Nephron (organoid): Measurements from ENCODE around the gene PGF.

Experiments
- H3K27ac Mint-ChIP-seq, 3 experiments: 2 replicates each; pipeline ENCODE4 v1.8.0; 2020; ENCODE audit warnings: mixed read lengths in 3 of 3, mild to moderate bottlenecking in 2 of 3, moderate library complexity in 1 of 3
- H3K27me3 Mint-ChIP-seq: 2 replicates; pipeline ENCODE4 v1.8.0; 2021; ENCODE audit warnings: low read depth, mild to moderate bottlenecking, moderate library complexity, mixed read lengths
- H3K36me3 Mint-ChIP-seq: 2 replicates; pipeline ENCODE4 v1.8.0; 2020; ENCODE audit warnings: low read depth, mixed read lengths
- H3K4me1 Mint-ChIP-seq: 2 replicates; pipeline ENCODE4 v1.8.0; 2020; ENCODE audit warnings: mixed read lengths
- H3K4me3 Mint-ChIP-seq, 3 experiments: 2 replicates each; pipeline ENCODE4 v1.8.0; 2020; ENCODE audit warnings: mild to moderate bottlenecking in 3 of 3, mixed read lengths in 3 of 3, moderate library complexity in 2 of 3
- H3K9me3 Mint-ChIP-seq: 2 replicates; pipeline ENCODE4 v1.8.0; 2020; ENCODE audit warnings: mixed read lengths
- CTCF ChIP-seq, 3 experiments: fragments of 200-600 bp; sonication (generic); IDR thresholded peaks; one replicate each; pipeline ENCODE4 v1.5.0; 2021; ENCODE audit warnings: antibody characterized with exemption in 3 of 3; ENCODE audit not compliant: unreplicated experiment in 3 of 3

The PGF gene

GRCh38 chr14:74897642-74898041, 57.8 kb downstream of the PGF start:
- H3K4me3 Mint-ChIP-seq = no peak overlapping the region
- peaks cover 94% of the 10 kb centered on the region for H3K36me3 Mint-ChIP-seq
- no peak overlapping the region for H3K27ac Mint-ChIP-seq
- TF ChIP-seq CTCF (IDR thresholded peaks at IDR 0.05; ENCODE audit: unreplicated experiment in 3 of 3) = no peak
- no peaks in the 10 kb centered on the region for H3K27me3 Mint-ChIP-seq
- no peaks in the 10 kb centered on the region for H3K9me3 Mint-ChIP-seq
- H3K4me1 Mint-ChIP-seq = no peaks in the 10 kb centered on the region

GRCh38 chr14:74896400-74896799, 59.0 kb downstream of the PGF start:
- H3K36me3 Mint-ChIP-seq = peaks cover 93% of the 10 kb centered on the region
- H3K27ac Mint-ChIP-seq = no peak overlapping the region
- TF ChIP-seq CTCF (IDR thresholded peaks at IDR 0.05; ENCODE audit: unreplicated experiment in 3 of 3) = no peak
- no peaks in the 10 kb centered on the region for H3K27me3 Mint-ChIP-seq
- no peaks in the 10 kb centered on the region for H3K9me3 Mint-ChIP-seq
- no peaks in the 10 kb centered on the region for H3K4me1 Mint-ChIP-seq
- H3K4me3 Mint-ChIP-seq = no peak overlapping the region

GRCh38 chr14:74893614-74894091, 61.7 kb downstream of the PGF start:
- no peak for TF ChIP-seq CTCF (IDR thresholded peaks at IDR 0.05; ENCODE audit: unreplicated experiment in 3 of 3)
- no peaks in the 10 kb centered on the region for H3K4me1 Mint-ChIP-seq
- H3K36me3 Mint-ChIP-seq = peaks cover 88% of the 10 kb centered on the region
- H3K9me3 Mint-ChIP-seq = no peaks in the 10 kb centered on the region
- H3K27ac Mint-ChIP-seq = no peak overlapping the region
- no peak overlapping the region for H3K4me3 Mint-ChIP-seq
- H3K27me3 Mint-ChIP-seq = no peaks in the 10 kb centered on the region

- TF ChIP-seq CTCF (IDR thresholded peaks at IDR 0.05; ENCODE audit: unreplicated experiment in 3 of 3) = no peak
- Mint-ChIP-seq H3K4me3 (no peak overlapping the region), H3K4me1 (no peaks in the 10 kb centered on the region), H3K27ac (no peak overlapping the region), H3K9me3 (no peaks in the 10 kb centered on the region), H3K36me3 (peaks cover 79% of the 10 kb centered on the region), H3K27me3 (no peaks in the 10 kb centered on the region)
These were observed 62.7 kb downstream of the PGF start for GRCh38 chr14:74892745-74893144.

- no peaks in the 10 kb centered on the region for H3K9me3 Mint-ChIP-seq
- H3K4me1 Mint-ChIP-seq = no peaks in the 10 kb centered on the region
- H3K27ac Mint-ChIP-seq = no peak overlapping the region
- TF ChIP-seq CTCF (IDR thresholded peaks at IDR 0.05; ENCODE audit: unreplicated experiment in 3 of 3) = no peak
- no peak overlapping the region for H3K4me3 Mint-ChIP-seq
- H3K36me3 Mint-ChIP-seq = peaks cover 70% of the 10 kb centered on the region
- H3K27me3 Mint-ChIP-seq = no peaks in the 10 kb centered on the region
These were observed 63.5 kb downstream of the PGF start for GRCh38 chr14:74891870-74892269.
